GM12801 (cell line): ENCODE measurements around the gene ALX4.

Source experiments
- CTCF ChIP-seq: IDR thresholded peaks from one replicate; pipeline ENCODE4 v1.5.1; 2011; ENCODE audit warnings: control low read depth; ENCODE audit not compliant: insufficient read length; ENCODE audit errors: extremely low read depth

ALX4 gene

GRCh38 chr11:44335052-44335760 lies 25.3 kb upstream of the ALX4 start:
- no peak for TF ChIP-seq CTCF

DNA sequence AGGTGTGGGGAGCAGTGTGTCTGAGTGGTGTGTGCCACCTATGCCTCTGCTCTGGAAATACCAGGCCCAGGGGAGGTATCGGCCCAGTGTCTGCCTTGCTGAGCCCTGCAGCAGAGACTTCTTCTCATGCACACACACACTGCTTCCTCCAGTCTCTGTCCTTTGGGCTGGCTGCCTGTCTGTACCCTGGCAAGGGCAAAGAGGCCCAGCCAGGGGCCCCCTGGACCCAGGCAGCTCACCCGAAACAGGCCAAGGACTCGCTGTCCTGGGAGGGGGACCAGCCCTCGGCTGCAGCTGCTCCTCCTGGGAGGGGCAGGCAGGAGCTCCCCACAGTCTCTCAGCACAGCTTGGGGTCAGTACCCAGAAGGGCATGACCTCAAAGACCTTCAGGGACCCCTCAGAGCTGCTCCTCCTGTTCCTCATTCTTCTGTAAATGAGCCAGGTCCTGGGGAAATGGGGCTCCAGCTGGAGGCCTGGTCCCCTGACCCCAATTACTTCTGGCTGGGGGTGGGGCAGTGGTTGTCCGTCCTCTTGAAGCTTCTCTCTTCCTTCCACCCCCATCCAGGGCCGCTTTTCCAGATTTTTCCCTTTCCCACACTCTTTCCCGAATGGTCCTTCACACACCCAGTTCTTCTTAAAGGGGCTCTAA lies 24.5 kb upstream of the ALX4 start:
- TF ChIP-seq CTCF, result no peak

DNA sequence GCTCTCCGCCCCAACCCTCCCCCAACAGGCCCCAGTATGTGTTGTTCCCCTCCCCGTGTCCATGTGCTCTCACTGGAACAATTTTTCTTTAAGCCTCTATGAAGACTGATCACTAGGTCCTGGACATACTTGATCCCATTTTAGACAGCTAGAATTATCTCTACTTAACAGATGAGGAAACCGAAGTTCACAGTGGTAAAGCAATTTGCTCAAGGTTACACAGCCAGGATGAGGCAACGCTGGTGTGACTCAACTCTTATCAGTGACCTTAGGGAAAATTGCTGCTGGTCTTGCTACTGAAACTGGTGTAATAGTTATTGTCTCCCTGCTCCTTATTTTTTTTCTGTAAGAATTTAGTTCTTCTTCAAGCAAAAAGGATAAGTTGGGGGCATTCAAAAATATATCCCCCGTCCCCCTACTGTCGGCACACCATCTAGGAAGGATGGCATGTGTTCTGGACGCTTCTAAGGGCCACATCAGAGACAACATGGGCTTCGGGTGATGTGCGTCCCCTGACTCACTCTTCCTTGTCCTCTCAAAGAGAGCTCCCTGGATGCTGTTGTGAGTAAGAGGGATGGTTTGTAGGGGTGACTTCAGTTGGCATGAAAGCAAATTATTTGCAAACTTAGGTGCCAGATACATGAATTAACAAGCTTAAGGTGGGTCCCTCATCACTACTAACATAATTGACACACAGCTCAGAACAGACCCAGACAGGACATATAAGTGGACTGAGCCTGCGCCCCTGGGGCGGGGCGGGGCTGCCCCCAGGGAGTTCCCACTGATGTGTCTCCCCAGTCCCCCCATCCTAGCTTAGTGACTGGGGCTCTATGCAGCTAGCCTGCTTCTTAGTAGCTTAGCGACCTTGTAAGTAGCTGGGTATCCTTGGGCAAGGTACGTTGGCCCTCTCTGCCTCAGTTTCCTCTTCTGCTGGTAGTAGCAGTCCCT lies 23.6 kb upstream of the ALX4 start:
- no peak for TF ChIP-seq CTCF

DNA sequence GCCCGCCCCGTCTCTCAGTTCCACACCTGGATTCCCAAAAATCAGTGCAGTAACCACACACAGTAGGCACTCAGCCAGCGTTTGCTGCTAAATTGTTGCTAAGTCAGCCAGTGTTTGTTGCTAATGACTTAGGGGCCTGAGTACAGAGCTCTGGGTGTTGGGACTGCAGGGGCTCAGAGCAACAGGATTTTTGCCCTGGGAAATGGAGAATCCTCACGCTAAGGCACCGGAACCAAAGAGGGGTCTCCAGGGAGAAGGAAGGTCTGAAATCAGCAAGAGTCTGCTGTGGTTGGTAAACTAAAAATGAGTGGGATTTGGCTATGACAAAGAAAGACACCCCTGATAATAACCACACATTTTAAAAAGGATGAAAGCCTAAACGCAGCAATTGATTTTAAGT lies 22.7 kb upstream of the ALX4 start:
- TF ChIP-seq CTCF, result no peak

DNA sequence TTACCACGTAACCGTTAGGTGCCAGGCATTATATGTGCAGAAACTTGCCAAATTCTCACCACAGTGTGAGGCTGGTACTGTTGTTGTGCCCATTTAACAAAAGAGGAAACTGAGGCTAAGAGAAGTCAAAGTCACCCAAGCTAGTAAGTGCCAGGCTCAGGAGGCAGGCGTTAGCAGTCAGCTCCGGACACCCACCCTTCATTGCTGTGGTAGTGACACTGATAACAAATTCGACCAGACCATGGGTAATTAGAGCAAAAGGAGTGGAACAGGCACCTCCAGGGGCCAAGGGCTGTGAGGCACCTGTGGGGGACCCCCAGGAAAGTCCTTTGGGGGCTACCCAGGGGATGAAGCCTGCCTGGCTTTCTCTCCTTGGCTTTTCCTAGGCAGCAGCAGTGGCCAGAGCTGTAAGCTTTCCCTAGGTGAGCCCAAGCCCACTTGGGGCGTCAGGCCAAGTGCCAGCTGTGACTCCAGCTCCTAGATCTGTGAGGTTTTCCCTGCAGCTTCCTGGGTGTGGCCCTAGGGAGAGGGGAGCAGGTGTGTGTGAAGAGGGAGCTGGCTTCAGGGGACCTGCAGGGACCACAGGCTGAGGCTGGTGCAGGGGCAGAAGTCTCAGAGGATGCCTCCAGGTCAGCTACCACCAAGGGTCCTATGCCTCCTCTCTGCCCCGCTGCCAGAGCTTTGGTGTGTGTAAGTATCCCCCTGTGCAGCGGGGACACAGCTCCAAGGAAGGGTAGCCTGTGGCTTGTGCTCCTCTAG lies 19.7 kb upstream of the ALX4 start:
- no peak for TF ChIP-seq CTCF

DNA sequence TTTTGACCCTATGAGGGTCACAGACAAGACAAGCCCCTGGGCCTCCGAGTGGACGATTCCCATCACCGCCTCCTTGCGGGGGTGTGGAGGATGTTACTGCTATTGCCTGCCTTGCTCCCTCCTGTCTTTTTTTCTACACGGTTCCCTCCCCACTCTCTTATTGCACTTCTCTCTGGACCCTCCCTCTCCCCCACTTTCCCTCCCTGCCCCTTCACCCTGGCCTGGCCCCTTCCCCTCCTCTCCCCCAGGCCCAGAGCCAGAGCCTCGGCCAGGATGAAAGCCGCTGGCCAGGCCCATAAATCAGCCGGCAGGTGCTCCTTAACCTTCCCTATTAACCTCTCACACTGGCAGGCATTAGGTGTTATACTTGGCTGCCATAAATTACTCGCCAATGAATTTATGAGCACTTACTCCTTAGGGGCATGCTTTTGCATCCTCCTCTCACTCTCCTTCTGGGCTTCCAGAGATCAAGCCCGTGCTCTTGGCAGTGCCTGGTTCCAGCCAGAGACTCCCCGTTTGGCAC lies 18.3 kb upstream of the ALX4 start:
- no peak for TF ChIP-seq CTCF
